ENCODE measurements around the gene SPPL3.

The SPPL3 gene

GRCh38 chr12:120879718-120880300, 24.3 kb downstream of the SPPL3 start:
- Histone ChIP-seq H3K9me3 (ENCODE audit: insufficient read depth, low read length) (no peaks in the 10 kb centered on the region), H3F3A (ENCODE audit: insufficient read depth) (no peaks in the 10 kb centered on the region), H3K4me2 (ENCODE audit: low read depth, low read length, poor library complexity, severe bottlenecking) (no peak overlapping the region), H3K9ac (ENCODE audit: low read length) (no peak overlapping the region), H4K20me1 (ENCODE audit: low read depth, low read length) (peaks cover 17% of the 10 kb centered on the region), H3K4me3 (ENCODE audit: insufficient read depth, low read length, poor library complexity, severe bottlenecking) (no peak overlapping the region), H2AFZ (ENCODE audit: low read depth, low read length, severe bottlenecking) (no peak overlapping the region), H3K9me2 (replicated peaks; ENCODE audit: insufficient read depth, low read length) (no peaks in the 10 kb centered on the region), H3K27me3 (ENCODE audit: low read length) (no peaks in the 10 kb centered on the region), H3K36me3 (ENCODE audit: low read length) (no peaks in the 10 kb centered on the region), H3K27ac (ENCODE audit: low read depth, low read length) (no peak overlapping the region), H3K79me2 (ENCODE audit: insufficient read depth, low read length) (peaks cover 80% of the 10 kb centered on the region)
- TF ChIP-seq EZH2phosphoT487 (conservative IDR thresholded peaks at IDR 0.05; ENCODE audit: low read length) (no peak), CTCF (IDR thresholded peaks at IDR 0.05; ENCODE audit: insufficient read depth, low read length, poor library complexity, severe bottlenecking) (no peak)

GRCh38 chr12:120879102-120879501, 25.1 kb downstream of the SPPL3 start:
- Histone ChIP-seq H3K36me3 (ENCODE audit: low read length) (no peaks in the 10 kb centered on the region), H3K27ac (ENCODE audit: low read depth, low read length) (no peak overlapping the region), H3K9me3 (ENCODE audit: insufficient read depth, low read length) (no peaks in the 10 kb centered on the region), H3K9me2 (replicated peaks; ENCODE audit: insufficient read depth, low read length) (no peaks in the 10 kb centered on the region), H3K4me3 (ENCODE audit: insufficient read depth, low read length, poor library complexity, severe bottlenecking) (no peak overlapping the region), H3K4me2 (ENCODE audit: low read depth, low read length, poor library complexity, severe bottlenecking) (no peak overlapping the region), H2AFZ (ENCODE audit: low read depth, low read length, severe bottlenecking) (no peak overlapping the region), H4K20me1 (ENCODE audit: low read depth, low read length) (peaks cover 17% of the 10 kb centered on the region), H3K27me3 (ENCODE audit: low read length) (no peaks in the 10 kb centered on the region), H3K9ac (ENCODE audit: low read length) (no peak overlapping the region), H3K79me2 (ENCODE audit: insufficient read depth, low read length) (peaks cover 78% of the 10 kb centered on the region), H3F3A (ENCODE audit: insufficient read depth) (no peaks in the 10 kb centered on the region)
- TF ChIP-seq EZH2phosphoT487 (conservative IDR thresholded peaks at IDR 0.05; ENCODE audit: low read length) = no peak
- no peak for TF ChIP-seq CTCF (IDR thresholded peaks at IDR 0.05; ENCODE audit: insufficient read depth, low read length, poor library complexity, severe bottlenecking)

GRCh38 chr12:120874547-120875245, 29.5 kb downstream of the SPPL3 start:
- TF ChIP-seq EZH2phosphoT487 (conservative IDR thresholded peaks at IDR 0.05; ENCODE audit: low read length) (no peak), CTCF (IDR thresholded peaks at IDR 0.05; ENCODE audit: insufficient read depth, low read length, poor library complexity, severe bottlenecking) (no peak)
- Histone ChIP-seq H3K9me3 (ENCODE audit: insufficient read depth, low read length) (no peaks in the 10 kb centered on the region), H4K20me1 (ENCODE audit: low read depth, low read length) (peaks cover 15% of the 10 kb centered on the region), H3K36me3 (ENCODE audit: low read length) (no peaks in the 10 kb centered on the region), H2AFZ (ENCODE audit: low read depth, low read length, severe bottlenecking) (no peak overlapping the region), H3K27ac (ENCODE audit: low read depth, low read length) (no peak overlapping the region), H3F3A (ENCODE audit: insufficient read depth) (no peaks in the 10 kb centered on the region), H3K9me2 (replicated peaks; ENCODE audit: insufficient read depth, low read length) (no peaks in the 10 kb centered on the region), H3K79me2 (ENCODE audit: insufficient read depth, low read length) (peaks cover 71% of the 10 kb centered on the region), H3K4me2 (ENCODE audit: low read depth, low read length, poor library complexity, severe bottlenecking) (no peak overlapping the region), H3K4me3 (ENCODE audit: insufficient read depth, low read length, poor library complexity, severe bottlenecking) (no peak overlapping the region), H3K9ac (ENCODE audit: low read length) (no peak overlapping the region), H3K27me3 (ENCODE audit: low read length) (no peaks in the 10 kb centered on the region)
